Activated CD8-positive, alpha-beta memory T cell treated with anti-CD3 and anti-CD28 coated beads, Interleukin-2, amount 50 U/mL, for 24 hours (primary cell): ENCODE data around the gene MED28.
"Not testable (repeated sequence)": the region's sequence is repeated elsewhere in the genome, so short reads cannot be mapped to it uniquely, and the experiment has no call there.

Source experiments
- DNase-seq: peaks from one replicate; pipeline ENCODE4 v3.0.0-alpha.2; 2020; ENCODE audit errors: extremely low read depth

The MED28 gene

DNA sequence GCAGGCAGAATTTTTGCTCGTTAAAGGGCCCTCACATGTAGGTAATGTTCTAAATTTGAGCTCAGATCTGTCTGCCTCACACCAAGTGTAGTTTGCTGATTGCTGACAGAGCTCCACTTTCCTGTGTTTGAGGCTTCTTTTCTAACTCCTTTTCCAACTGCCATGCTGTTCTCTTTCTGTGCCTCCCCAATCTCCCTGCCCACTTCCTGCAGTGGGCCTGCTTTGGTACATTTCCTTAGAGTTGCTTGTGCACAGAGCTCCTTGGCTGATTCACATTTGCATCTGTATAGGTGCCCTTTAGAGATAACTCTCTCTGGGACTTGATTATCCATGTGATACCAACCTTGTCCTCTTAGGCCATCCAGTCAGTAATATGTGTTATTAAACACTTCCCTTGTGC, 4.5 kb downstream of the MED28 start:
- DNase-seq = no peak

GRCh38 chr4:17619416-17620105, 5.1 kb downstream of the MED28 start:
- DNase-seq = no peak

DNA sequence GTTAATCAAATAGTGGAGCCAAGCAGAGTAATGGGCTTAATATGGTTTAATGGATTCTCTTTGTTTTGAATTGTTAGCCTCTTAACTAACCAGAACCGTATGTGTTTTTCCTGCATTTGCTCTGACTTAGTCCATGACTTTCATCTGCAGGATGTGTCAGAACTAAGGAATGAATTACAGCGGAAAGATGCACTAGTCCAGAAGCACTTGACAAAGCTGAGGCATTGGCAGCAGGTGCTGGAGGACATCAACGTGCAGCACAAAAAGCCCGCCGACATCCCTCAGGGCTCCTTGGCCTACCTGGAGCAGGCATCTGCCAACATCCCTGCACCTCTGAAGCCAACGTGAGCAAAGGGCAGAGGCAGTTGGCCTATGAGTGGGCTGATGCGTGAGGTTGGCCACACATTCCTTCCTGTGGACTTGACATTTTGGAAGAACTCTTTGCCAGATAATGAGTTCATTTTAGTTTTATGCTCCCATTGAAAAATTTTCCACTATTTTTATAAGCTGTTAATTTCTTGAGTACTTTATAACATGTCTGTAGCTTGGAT, 9.1 kb downstream of the MED28 start:
- DNase-seq = no peak

- no peak for DNase-seq
Observed at GRCh38 chr4:17624821-17625220, 10.4 kb downstream of the MED28 start.

- DNase-seq = no peak
Observed at GRCh38 chr4:17630228-17630627, 15.8 kb downstream of the MED28 start.

GRCh38 chr4:17633600-17633999, 19.2 kb downstream of the MED28 start:
- no peak for DNase-seq

- DNase-seq = no peak
Observed at GRCh38 chr4:17635056-17635455, 20.6 kb downstream of the MED28 start.

GRCh38 chr4:17636341-17636695, 21.9 kb downstream of the MED28 start:
- DNase-seq = no peak

DNA sequence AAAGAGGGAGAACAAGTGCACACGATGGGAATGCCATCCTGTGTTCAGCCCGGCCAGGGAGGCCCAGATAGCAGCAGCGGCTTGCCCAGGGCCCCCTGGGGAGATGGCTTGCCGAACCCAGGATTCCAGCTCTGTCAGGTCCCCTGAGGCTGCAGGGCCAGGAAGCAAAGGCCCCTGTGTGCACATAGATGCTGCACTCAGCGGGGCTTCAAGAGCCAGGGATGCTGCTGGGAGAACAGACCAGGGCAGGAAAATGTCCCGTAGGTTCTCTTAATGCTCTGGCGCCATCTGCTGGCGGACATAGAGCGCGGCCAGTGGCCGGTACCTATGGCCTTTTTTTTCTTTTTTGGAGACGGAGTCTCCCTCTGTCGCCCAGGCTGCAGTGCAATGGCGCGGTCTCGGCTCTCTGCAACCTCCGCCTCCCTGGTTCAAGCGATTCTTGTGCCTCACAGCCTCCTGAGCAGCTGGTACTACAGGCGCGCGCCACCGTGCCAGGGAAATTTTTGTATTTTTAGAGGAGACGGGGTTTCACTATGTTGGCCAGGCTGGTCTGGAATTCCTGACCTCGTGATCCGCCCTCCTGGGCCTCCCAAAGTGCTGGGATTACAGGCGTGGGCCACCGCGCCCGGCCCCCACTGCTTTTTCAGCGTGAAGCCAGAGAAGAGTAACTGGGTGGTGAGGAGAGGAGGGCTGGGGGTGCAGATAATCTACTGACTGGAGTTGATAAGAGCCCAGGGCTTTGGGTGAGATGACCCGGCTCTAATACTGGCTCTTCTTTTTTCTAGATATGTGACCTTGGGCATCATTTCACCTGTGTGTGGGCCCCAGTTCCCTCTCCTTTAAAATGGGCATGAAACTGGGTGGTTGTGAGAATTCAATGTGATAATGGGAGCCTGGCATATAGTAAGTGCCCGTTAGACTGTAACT, 22.5 kb downstream of the MED28 start:
- DNase-seq = peak; percentile 24

- DNase-seq = no peak
Observed at GRCh38 chr4:17639136-17639535, 24.7 kb downstream of the MED28 start.

DNA sequence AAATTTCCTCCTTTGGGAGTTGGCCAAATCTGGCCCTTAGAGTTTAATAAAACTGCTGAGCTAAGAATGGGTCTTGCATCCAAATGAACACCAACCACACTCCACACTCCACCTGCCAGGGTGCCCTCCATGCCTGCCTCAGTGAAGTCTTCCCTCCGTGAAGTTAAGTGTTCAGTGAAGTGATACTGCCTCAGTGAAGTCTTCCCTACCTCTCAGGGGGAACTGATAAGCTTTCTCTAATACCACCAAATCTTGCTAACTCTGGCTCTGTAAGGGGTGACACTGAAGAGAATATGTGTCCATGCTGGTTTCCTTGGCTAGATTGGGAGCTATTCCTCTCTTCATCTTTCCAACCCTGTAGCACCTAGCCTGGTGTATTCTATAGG, 27.9 kb downstream of the MED28 start:
- DNase-seq = no peak

DNA sequence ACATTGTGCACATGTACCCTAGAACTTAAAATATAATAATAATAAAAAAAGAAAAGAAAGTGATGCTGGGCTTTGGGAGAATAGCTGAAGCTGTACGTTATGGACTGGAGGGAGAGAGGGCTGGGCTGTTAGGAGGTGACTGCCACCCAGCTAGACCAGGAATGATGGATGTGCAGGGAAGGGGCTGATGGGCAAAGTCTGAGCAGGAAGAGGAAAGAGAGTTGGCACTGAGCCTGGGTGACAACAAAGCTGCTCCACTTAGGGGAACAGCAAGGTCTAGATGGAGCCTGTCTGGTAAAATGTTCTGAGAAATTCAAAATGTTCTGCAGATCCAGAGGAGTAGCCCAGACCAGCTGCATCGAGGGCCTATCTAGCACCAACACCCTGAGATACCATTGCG, 32.3 kb downstream of the MED28 start:
- DNase-seq = no peak

DNA sequence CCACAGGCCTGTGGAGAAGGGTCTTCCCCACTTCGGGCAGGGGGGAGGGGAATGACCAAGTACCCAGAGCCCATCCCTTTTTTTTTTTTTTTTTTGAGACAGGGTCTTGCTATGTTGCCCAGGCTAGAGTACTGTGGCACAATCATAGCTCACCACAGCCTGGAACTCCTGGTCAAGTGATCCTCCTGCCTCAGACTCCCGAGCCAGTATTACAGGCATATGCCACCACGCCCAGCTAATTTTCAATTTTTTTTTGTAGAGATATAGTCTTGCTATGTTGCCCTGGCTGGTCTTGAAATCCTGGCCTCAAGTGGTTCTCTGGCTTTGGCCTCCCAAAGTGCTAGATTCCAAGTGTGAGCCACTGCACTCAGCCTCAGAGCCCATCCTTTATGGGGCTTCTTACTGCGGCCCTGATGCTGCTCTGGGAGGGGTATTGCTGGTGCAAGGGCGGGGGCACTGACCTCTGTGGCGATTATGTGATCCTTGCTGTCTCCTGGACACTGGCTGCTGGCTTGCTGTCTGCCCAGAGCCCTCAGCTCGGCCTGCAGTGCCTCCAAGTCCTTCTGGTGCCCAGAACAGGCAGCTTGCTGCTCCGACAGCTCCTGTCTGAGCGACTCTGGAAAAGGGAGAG, 32.9 kb downstream of the MED28 start:
- DNase-seq = no peak

DNA sequence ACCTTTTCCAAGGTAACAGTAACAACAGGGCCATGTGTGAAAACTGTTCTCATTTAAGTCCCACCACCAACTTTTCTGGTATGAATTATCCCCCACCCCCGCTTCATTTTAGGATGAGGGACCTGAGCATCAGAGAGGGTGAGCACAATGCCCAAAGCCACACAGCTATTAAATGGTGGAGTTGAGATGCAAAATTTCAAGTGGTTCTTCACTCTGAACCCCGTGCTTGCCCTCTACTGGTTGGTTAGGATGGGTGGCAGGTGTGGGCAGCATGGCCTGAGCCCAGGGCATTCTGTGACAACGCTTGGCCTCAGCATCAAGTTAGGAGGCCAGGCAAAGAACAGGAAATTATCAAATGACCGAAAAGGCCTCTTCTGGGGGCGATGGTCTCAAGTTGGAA, 33.5 kb downstream of the MED28 start:
- DNase-seq = no peak

DNA sequence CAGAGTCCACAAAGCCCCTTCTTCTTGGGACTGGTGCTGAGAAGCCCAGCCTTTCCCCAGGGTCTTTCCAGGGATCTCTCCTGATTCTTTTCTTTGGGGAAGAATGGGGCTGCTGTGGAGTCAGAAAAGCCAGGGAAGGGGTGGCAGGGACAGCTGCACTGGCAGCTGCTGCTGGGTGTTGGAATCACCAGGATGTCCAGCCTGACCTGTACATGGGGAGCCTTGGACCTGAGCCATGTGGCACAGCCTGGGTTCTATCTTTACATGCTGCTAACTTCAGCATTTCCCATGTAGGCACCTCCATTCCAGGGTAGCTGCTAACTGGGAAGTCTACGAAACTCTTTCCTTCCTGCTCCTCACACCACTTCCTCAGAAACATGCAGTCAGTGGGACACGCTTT, 36.0 kb downstream of the MED28 start:
- no peak for DNase-seq

- DNase-seq = no peak
Observed at GRCh38 chr4:17654701-17655100, 40.3 kb downstream of the MED28 start.

GRCh38 chr4:17657090-17657489, 42.6 kb downstream of the MED28 start:
- no peak for DNase-seq

GRCh38 chr4:17657849-17658248, 43.4 kb downstream of the MED28 start:
- DNase-seq = no peak

- not testable (repeated sequence) for DNase-seq
Observed at GRCh38 chr4:17659196-17659595, 44.8 kb downstream of the MED28 start.

DNA sequence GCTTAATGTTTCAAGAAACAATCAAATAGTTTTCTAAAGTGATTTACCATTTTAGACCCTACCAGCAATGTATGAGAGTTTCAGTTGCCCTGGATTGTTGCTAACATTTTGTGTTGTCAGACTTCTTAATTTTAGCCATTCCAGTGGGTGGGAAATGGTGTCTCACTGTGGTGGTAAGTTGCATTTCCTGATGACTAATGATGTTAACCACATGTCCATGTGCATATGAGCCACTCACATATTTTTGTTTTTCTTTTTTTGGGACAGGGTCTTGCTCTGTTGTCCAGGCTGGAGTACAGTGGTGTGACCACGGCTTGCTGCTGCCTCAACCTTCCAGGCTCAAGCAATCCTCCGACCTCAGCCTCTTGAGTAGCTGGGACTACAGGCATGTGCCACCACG, 48.3 kb downstream of the MED28 start:
- no peak for DNase-seq

DNA sequence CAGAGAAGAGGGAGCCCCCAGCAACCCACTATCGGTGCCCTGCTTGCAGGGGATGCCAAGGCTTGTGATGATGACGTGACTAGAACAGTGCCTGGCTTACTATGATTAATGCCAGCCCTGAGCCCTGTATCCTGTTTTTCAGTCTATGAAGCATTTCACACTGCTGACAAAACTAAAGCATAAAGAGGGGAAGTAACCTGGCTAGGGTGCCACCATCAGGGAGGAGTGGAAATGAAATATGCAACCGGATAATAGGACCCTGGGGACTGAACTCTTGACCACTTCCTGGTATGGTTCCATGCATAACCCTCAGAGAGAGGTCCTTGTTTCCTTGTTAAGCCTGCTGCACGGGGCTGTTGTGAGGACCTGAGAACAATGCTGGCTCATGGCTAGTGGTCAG, 50.3 kb downstream of the MED28 start:
- no peak for DNase-seq

- no peak for DNase-seq
Observed at GRCh38 chr4:17665346-17665745, 50.9 kb downstream of the MED28 start.

DNA sequence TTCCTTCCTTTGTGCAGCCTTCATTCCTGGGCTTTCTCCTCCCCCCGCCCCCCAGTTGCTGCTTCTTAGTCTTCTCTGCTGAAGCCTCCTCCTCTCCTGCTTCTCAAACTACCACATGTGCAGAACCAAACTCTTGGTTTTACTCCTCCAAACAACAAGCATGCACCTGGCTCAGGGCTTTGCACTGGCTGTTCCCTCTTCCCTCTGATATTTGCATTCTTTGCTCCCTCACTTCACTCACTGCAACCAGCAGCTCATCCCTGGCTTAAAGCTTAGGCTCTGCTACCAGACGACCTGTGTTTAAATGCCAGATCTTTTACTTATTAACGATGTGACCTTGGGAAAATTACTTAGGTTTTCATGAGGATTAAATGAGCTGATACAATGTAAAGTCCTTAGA, 51.4 kb downstream of the MED28 start:
- DNase-seq = no peak
